ENCODE results near the gene AIFM1.

Gene AIFM1

DNA sequence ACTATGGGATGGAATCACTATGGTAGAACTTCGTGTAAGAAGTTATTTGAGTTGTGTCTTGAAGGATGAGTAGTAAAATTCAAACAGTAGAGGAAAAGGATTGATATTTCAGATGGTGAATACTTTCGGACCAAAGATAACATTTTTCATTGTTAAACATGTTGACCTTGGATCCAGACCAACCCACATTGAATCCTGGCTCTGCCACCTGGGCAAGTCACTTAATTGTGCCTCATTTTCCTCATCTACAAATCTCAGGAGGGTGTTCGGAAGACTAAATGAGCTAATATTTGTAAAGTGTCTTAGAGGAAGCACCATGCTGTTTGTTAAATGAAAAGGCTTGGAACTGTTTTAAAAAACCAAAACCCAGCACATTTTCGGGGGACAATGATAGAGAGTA, 1.4 kb upstream of the AIFM1 start:
- no peak for DNase-seq

DNA sequence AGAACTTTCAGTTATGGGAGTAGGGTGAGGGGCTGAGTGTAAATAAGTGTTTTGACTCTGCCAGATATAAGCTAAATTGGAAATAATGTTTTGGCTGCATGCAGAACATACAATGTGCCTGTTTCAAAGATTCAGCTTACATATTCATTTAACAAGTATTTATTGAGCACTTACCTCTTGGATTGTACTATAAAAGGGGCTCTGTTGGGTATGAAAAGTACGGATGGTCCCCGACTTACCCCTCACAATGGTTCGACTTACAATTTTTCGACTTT, 799 bp upstream of the AIFM1 start:
- no peak for DNase-seq

DNA sequence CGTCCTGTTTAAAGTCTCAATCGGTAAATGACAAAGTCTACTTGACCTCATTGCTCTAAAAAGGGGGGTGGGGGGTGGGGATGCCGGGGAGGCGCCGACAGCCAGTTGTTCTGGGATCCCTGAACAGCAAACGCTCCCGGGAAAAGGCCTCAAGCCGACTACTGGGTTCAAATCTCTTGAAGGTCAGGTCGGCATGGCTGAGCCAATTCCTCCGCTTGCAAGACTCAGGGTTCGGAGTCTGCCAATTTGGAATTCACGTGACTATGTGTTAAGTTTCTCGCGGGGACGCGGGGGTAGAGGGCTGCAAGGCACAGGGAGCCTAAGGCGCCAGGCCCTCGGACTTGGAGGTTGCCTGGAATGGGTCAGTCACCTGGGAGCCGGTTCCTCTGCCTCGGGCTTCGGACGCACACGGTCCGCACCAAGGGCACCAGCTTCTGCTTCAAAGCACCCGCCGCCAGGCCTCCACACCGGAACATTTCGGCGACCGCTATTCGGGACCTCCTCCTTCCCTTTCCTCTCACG, 399 bp downstream of the AIFM1 start:
- DNase-seq: no peak

DNA sequence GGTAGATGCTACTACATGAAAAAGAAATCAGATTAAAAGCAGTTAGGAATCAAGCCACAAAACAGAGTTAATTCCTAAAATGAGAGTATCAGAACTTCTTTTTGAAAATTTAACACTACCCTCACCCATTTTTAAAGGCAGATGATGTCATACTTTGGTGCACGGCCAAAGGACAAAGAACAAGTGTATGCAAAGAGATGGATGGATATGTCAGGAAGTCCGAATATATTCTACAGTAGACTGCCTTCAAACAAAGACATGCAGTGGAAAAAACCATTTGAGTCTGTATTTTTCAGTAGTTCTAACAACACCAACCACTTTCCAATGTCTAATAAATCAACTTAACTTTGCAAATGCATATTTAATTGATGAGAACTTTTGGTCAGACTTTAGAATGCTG, 2.2 kb downstream of the AIFM1 start:
- DNase-seq: no peak

DNA sequence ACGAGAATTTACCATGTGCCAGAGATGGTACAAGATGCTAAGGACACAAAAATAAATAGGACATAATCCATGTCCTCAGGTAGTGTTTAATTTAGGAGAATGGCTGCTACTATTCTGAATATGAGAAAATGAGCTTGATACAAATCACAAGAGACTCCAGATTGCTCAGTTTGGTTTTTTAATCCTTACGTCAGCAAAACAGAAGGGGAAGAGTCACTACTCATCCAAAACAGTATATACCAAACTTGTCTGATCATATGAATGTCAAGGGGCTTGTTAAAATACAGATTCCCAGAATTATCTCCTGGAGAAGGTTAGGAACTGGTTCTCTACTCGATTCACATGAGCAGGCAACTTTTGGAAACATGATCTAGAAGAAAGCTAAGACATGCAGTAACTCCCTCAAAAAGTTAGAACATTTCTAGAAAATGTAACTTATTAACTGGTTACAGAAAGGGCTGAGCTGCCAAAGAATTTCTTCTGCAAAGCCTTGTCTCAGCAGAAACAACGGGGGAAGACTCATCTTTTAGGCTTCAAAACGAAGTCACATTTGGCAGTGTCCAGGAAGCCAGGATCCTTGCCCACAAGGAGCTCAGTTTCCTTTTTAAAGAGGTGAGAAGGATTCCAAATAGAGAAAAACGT, 3.4 kb downstream of the AIFM1 start:
- no peak for DNase-seq

DNA sequence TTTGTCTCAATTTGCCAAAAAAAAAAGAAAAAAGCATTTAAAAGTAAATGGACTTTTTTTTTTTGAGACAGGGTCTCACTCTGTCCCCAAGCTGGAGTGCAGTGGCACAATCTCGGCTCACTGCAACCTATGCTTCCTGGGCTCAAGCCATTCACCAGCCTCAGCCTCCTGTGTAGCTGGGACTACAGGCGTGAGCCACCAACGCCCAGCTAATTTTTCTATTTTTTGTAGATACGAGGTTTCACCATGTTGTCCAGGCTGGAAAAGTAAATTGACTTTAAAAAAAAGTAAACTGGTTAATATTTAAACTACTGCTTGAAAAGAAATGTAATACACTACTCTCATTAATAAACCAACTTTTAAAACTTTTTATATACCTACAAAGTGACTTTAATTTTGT, 5.9 kb downstream of the AIFM1 start:
- no peak for DNase-seq

DNA sequence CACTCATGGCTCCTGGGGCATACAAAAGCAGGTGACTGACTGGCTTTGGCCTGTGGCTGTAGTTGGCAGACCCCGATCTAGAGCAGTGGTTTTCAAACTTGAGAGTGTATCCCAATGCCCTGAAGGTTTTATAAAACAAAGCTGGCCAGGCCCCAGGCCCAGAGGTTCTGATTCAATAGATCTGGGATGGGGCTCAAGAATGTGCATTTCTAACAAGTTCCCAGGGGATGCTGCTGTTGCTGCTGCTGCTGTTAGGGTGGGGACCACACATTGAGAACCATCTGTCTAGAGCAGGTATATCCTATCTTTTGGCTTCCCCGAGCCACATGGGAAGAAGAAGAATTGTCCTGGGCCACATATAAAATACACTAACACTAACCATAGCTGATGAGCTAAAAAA, 7.3 kb downstream of the AIFM1 start:
- no peak for DNase-seq

DNA sequence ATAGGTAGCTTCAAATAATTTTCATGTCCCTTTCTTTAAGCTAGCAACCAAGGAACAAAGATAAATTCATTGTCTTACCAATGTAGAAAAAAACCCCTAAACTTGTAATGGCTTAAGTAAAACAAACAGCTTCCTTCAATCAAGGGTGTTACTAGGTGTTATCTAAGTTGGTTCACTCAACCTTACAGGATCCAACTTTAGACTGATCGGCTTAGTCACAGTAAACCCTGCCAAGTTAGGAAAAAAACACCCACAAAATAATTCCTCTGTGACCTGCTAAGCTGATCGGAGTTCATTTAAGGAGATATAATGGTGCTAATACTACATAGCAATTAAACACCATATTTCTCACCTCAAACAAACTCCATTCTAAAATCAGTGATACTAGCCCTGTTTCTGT, 10.1 kb downstream of the AIFM1 start:
- DNase-seq: no peak

DNA sequence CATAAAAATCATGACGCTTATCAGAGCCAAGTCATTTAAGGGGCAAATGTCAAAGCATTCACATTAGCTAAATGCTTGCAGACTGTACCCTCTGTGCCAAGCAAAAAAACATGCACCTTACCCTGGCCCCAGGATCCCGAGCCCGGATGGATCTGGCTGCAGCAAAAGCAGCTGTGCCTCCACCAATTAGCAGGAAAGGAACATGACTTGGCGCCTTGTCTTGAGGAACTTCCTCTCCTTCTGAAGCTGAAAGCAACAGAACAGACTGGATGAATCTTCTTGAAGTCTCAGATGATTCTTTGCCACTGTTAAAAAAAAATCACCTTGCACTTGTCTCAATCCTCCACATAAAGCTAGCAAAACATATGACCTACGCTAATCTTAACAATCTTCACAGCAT, 18.0 kb downstream of the AIFM1 start:
- no peak for DNase-seq

DNA sequence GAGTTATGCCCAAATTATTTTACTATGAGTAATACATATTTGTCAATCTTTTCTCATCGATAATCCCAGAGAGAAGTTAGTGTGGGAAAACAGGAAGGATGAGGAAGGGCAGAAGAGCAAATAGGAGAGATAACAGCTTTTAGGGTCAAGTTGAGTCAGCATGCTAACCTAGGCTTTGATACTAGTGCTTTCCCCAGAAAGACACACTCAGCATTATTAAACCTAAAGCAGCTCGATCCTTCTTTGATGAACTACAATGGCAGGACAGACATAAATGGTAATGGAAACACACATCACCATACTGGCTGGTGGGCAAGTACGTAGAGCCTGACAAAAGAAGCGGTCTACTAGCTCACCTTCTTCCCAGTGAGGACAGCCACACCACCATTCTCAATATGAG, 20.5 kb downstream of the AIFM1 start:
- DNase-seq: no peak

DNA sequence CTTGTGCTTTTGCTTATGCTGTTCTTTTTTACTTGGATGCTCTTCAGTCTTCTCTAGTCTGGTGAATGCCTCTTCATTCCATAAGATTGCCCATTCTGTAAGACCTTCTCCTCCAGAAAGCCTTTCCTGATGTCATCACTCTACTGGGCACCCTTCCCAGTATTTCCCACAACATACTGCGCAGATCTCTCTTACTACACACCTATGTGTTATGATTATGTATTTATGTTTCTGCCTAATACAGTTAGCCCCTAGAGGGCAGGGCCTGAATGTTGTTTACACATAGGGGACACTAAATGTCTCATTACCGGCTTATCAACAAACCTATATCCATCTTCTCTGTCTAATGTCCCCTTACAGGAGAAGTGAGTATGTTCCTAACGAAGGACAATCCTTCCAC, 21.1 kb downstream of the AIFM1 start:
- DNase-seq: no peak

DNA sequence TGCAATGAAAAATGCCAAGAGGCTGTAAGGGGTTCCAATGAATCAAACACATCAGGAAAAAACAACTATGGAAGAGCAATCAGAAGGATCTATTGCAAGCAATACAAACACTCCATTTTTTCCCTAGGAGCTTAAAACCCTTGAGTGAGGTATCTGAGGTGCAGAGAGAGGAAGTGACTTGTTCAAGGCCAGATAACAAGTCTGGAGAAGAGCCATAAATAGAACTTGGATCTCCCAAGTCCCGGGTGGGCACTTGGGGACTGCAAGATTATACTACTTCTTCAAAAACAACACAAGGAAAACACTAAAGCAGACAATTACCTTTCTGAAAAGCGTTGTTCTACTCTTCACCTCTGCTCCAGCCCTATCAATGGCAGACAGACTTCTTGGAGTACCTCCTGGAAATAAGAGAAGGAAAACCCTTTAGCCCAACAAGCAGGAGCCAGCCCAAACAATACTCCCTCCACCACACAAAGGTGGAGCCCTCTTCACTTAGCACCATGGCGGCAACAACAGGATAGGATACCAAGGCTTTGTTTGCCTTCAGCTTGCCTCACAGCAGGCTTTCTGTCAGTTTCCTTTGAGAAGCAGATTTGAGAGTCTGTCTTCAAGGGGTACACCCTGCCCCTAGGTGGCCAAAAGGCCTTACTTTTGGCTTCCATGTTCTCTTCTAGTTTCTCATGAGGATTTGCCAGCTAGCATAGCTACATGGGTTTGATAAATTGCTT, 26.0 kb downstream of the AIFM1 start:
- DNase-seq: no peak

DNA sequence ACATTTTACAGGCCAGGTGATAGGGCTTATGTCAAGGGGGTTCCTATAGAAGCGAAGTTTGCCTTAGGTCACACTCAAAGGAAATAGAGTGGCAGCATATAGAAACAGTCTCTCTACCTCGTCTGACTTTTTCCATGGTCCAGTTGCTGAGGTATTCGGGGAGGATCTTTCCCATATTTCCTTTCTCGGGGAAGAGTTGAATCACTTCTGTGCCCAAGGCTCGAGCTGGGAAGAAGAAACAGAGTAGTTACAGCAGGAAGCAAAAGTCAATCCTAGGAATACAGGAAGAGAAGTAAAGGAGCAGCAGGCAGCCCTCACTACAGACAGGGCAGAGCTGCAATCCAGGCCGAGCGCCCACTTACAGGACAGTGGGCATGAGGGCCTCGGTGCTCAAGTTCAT, 28.7 kb downstream of the AIFM1 start:
- DNase-seq: no peak

DNA sequence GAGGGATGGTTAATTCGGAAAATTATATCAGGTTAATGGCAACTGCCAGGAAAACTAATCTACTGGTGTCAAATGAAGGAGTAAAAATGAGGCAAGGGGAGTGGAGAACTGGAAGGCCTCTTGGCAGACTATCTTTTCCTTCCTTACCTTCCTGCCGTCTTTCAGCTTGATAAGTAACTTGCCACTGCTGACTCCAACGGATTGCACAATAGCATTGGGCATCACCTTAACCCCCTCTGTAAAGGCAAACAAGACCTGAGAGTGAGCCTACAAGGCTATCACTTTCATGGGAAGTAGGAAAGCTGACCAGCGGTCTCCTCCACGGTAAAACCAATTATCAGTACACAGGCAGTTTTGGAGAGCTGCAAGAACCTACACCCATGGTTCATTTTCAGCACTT, 29.1 kb downstream of the AIFM1 start:
- DNase-seq: no peak

DNA sequence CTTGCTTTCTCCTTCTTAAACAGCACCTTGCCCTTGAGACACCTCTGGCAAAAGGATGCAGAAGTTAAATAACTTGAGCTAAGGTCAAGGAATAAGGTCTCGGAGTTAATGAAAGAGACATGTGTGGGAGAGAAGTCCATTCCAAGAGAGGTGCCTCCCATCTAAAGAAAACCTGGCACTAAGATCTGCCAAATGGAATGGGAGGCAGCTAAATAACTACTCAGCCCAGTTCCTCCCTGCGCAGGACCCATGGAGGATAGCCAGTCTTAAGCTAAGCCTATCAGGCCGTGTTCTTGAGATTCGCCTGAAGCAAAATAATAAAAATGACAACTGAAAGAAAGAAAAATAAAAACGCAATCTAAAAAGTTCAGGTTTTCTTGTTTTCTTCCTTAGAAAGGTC, 34.7 kb downstream of the AIFM1 start:
- no peak for DNase-seq

DNA sequence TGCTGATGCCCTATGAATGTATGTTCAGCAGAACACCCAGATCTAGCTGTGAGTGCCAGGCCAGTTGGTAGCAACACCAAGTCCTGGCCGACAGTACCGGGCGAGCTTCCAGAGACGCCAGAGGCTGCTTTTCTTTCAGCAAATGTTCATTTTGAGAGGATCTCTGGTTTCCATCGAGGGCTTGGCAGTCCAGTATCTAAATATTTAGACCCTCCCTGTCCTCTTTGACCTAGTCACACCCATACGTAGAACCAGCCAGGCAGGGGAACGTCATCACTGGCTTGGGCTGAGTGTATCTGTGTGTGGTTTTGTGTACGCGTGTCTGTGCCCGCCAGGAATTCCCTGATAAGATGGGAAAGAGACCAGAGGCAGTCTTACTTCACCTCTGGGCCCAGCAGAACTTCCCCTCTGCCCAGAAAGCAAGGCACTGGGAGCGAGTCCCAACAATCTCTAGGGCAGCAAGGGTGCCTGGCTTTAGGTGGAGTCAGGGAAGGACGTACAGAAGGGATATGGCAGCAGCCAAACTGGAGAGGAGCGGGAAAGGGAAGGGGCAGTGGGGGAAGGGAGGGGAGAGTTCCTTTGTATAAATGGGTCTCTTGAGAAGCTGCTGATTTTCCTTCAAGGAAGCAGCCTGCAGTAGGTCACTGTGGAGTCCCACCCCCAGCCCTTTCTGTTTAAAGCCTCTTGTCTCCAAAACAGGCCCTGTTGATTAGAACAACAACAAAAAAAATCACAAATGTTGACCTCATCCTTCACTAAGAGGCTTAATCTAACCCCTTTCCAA, 40.4 kb downstream of the AIFM1 start:
- no peak for DNase-seq

DNA sequence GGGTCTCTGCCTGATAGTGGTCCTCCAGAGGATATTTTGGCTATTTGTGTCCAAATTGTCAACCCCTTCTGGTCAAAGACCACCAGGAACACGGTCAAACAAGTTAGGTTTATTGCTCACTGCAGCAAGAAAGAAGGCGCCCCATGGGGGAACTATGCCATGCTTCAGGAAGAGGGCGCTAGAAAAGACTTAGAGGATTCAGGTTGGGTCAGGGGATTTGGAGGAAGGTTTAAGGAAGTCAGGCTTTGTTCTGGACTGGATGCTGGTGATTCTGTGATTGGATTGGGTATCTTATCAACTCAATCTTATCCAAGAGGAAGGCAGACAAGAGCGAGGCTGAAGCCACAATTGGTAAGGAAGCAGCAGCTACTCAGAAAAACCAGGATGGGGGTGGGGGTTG, 41.1 kb downstream of the AIFM1 start:
- DNase-seq: no peak

DNA sequence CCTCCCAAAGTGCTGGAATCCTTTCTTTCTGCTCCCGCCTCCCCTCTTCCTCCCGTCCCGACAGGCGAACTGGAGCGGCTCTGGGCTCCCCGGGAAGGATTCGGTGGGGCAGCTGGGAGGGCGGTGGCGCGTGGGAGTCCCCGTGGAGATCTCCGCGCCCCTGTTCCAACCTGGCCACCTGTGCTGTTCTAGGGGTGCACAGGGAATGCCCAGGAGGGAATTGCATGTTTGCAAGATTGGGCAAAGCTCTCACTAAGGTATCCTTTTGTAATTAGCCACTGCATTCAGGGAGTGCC, 44.2 kb downstream of the AIFM1 start:
- no peak for DNase-seq

DNA sequence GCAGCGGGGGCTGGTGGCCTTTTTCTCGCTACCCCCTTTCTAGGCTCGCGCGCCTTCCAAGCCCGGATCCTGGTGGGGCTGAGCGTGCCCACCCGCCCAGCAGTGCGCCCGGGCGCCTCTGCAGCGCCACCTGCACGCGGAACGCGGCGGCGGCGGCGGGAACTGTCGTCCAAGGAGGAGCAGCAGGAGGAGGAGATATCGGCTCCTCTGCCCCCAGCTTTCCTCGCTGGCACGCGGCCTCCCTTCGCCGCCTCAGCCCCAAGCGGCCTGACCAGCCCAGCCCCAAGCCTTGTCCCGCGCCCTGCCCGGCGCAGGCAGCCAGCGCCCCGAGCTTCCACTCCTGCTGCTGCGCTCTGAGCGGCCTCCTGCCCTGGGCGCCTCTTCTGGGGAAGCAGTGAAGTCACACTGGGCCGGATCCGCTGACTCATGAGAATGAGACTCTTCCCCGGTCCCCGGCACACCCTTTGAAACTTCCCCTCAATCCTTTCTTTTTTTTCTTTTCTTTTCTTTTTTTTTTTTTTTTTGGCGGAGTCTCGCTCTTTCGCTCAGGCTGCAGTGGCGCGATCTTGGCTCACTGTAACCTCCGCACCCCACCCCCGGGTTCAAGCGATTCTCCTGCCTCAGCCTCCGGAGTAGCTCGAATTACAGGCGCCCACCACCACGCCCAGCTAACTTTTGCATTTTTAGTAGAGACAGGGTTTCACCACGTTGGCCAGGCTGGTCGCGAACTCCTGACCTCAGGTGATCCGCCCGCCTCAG, 44.7 kb downstream of the AIFM1 start:
- peak; percentile 68 for DNase-seq

DNA sequence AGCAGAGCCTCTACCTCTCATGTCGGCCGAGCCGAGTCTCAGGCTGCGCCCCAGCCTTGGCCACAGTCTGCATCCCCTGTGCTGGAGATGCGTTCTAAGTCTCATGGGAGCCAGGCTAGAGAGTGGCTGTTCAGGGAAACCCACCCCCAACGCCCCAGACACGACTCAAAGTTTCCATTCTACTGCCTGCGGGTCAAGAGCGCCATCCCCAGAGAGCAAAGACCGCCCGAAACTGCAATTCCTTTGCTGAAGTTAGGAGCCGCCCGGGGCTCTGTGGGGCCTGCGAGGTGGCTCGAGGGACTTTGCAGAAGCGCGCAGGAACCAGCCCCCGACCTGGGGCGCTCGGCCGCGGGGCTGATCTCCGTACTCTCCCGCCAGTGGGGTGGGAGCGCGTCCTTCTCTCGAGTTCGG, 45.3 kb downstream of the AIFM1 start:
- DNase-seq: peak; percentile 26

DNA sequence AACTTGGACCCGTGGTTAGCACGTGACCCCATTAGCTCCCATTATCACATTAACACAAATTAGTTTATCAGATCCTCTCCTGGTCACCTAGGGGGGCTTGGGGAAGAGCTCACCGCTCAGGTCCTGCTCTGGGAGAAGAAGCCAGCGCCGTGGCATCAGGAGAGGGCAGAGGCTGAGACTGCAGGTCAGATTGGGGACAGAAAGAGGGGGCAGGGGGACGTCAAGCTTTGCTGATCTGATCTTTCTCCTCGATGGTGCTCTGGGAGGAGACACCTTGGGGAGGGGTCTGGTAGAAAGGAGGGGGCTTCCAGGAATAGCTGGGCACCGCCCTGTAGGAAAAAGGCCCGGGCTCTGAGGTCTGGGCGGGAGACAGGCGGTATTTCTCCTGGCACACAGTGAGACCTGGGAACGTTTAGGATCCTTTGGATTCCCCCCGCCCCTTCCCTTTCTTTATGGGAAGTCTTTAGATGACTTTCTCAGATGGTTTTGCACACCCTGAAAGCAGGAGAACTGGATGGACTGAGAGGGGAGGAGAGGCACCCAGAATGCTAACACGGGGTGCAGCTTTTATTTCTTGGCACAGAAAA, 46.2 kb downstream of the AIFM1 start:
- DNase-seq: no peak

DNA sequence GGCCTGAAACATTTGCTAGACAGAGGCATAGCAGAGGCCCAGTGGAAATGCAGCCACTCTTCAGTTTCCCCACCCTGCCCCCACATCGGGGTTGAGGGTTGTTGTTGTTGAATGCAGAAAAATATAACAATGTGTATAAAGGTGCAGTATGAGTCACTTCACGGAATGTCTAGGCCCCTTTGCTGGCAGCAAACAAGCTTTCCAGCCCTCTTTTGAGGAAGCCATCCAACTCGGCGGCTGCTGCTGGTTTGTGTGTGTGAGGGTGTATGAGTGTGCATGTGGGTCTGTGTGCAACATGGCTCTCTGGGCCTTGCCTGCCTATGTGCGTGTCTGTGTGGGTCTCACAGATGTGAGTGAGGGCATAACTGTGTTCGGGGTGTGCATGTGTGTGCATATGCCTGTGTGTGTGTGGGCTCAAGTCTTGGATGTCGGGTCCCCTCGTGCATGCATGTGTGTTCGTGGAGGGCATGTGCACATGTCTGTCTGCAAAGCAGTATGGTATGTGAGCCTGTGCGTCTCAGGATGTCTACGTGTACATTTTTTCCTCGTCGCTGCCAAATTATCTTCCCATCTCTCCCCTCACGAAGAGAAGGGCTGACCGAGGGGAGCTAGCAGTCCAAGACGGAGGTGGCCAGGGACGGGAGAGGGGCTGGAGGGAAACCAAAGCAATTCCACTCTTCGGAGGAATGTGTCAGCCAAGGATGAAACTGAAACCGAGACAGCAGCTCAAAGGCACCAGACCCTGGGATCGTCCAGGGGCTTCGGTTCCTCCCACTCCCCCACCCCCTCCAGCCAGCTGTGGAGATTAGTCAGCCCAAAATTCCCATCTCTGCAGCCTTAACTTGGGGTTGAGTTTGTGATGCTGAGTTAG, 47.0 kb downstream of the AIFM1 start:
- peak; percentile 20 for DNase-seq
